ENCODE results near the gene PCDH15. TPM values are rescaled to one million over a fixed set of nuclear protein-coding genes. Genes with fewer than 3 reads are reported as not detected.

PCDH15 gene
- total RNA-seq, 1 donor from 2014 or later = not detected

DNA sequence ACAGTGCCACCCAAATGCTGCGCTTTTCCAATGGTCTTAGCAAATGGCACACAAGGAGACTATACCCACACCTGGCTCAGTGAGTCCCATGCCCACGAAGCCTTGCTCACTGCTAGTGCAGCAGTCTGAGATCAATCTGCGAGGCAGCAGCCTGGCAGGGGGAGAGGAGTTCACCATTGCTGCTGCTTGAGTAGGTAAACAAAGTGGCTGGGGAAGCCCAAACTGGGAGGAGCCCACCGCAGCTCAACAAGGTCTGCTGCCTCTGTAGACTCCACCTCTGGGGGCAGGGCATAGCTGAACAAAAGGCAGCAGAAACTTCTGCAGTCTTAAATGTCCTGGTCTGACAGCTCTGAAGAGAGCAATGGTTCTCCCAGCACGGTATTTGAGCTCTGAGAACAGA is 891.2 kb downstream of the PCDH15 start:
- FAIRE-seq = no peak
- Mint-ChIP-seq H3K27ac (ENCODE audit: unreplicated experiment) (no peak overlapping the region), H3K27me3 (ENCODE audit: low read depth, unreplicated experiment) (no peaks in the 10 kb centered on the region), H3K4me1 (ENCODE audit: low read depth, unreplicated experiment) (no peaks in the 10 kb centered on the region), H3K4me3 (ENCODE audit: unreplicated experiment) (no peak overlapping the region), H3K9me3 (ENCODE audit: unreplicated experiment) (peaks cover 16% of the 10 kb centered on the region), H3K36me3 (ENCODE audit: low read depth, unreplicated experiment) (peaks cover 2% of the 10 kb centered on the region)
- H2AFZ ChIP-seq (ENCODE audit: low read depth, low read length) = no peak overlapping the region
- H3K4me3 ChIP-seq (ENCODE audit: insufficient read depth, low read depth, low read length) = no peak overlapping the region
- H4K20me1 ChIP-seq (ENCODE audit: insufficient read depth, low read length) = no peaks in the 10 kb centered on the region
- no peaks in the 10 kb centered on the region for H3K4me1 ChIP-seq (ENCODE audit: insufficient read depth, low read length)
- no peak overlapping the region for H3K27ac ChIP-seq (ENCODE audit: low read depth, low read length)
- no peak for DNase-seq (ENCODE audit: low read depth)
- H3K4me2 ChIP-seq (ENCODE audit: low read length) = no peak overlapping the region
- no peaks in the 10 kb centered on the region for H3K36me3 ChIP-seq (ENCODE audit: insufficient read depth, low read length)
- H3K9me3 ChIP-seq (ENCODE audit: insufficient read depth, low read depth, low read length) = no peaks in the 10 kb centered on the region
- TF ChIP-seq EZH2 (IDR thresholded peaks at IDR 0.05; ENCODE audit: insufficient read depth, low read length) = no peak
- TF ChIP-seq, protein P1, sequence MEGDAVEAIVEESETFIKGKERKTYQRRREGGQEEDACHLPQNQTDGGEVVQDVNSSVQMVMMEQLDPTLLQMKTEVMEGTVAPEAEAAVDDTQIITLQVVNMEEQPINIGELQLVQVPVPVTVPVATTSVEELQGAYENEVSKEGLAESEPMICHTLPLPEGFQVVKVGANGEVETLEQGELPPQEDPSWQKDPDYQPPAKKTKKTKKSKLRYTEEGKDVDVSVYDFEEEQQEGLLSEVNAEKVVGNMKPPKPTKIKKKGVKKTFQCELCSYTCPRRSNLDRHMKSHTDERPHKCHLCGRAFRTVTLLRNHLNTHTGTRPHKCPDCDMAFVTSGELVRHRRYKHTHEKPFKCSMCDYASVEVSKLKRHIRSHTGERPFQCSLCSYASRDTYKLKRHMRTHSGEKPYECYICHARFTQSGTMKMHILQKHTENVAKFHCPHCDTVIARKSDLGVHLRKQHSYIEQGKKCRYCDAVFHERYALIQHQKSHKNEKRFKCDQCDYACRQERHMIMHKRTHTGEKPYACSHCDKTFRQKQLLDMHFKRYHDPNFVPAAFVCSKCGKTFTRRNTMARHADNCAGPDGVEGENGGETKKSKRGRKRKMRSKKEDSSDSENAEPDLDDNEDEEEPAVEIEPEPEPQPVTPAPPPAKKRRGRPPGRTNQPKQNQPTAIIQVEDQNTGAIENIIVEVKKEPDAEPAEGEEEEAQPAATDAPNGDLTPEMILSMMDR (IDR thresholded peaks at IDR 0.05; ENCODE audit: insufficient read depth, low read depth, low read length) = no peak
- no peaks in the 10 kb centered on the region for H3K27me3 ChIP-seq (ENCODE audit: insufficient read depth, low read length)
- H3K79me2 ChIP-seq (ENCODE audit: insufficient read depth, low read length) = no peaks in the 10 kb centered on the region
- H3K9ac ChIP-seq (ENCODE audit: low read length) = no peak overlapping the region

DNA sequence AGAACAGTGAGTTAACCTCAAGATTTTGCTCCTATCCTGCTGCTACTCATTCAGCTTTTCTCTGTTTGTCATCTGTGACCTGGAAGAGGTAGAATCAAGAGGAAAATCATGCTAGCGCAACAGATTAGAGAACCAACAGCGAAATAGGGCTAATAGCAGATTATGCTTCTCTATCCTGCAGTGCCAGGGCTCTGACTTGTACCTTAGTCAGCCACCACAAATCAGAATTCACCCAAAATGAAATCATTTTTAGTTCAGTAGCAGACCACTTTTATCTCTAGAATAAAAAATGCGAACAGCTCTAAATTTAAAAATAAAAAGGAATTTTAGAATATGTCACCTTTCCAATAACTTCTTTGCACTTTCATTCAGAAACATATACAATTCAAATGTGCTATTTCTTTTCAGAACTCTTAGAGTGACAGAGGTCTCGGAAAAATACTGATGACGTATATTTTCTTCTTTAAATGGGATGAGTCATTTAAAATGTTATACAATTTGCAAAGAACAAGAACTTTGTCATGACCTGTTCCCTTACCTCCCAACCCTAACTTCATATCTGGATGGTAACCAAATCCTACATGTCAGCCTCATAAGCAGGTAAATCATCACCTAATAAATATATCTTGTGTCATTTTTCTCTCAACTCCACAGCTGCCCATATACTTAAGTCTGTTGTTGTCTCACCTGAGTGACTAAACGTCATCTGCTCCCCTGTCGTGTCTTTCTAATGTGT is 896.4 kb downstream of the PCDH15 start:
- no peaks in the 10 kb centered on the region for H3K9me3 Mint-ChIP-seq (ENCODE audit: unreplicated experiment)
- no peaks in the 10 kb centered on the region for H3K27me3 ChIP-seq (ENCODE audit: insufficient read depth, low read length)
- H2AFZ ChIP-seq (ENCODE audit: low read depth, low read length) = no peak overlapping the region
- H3K27ac Mint-ChIP-seq (ENCODE audit: unreplicated experiment) = no peak overlapping the region
- TF ChIP-seq, protein P1 (IDR thresholded peaks at IDR 0.05; ENCODE audit: insufficient read depth, low read depth, low read length) = no peak
- TF ChIP-seq EZH2 (IDR thresholded peaks at IDR 0.05; ENCODE audit: insufficient read depth, low read length) = no peak
- no peaks in the 10 kb centered on the region for H3K9me3 ChIP-seq (ENCODE audit: insufficient read depth, low read depth, low read length)
- H3K4me1 ChIP-seq (ENCODE audit: insufficient read depth, low read length) = no peaks in the 10 kb centered on the region
- H3K4me2 ChIP-seq (ENCODE audit: low read length) = no peak overlapping the region
- no peaks in the 10 kb centered on the region for H3K27me3 Mint-ChIP-seq (ENCODE audit: low read depth, unreplicated experiment)
- no peaks in the 10 kb centered on the region for H3K36me3 ChIP-seq (ENCODE audit: insufficient read depth, low read length)
- H3K9ac ChIP-seq (ENCODE audit: low read length) = no peak overlapping the region
- H3K4me3 Mint-ChIP-seq (ENCODE audit: unreplicated experiment) = no peak overlapping the region
- no peaks in the 10 kb centered on the region for H3K79me2 ChIP-seq (ENCODE audit: insufficient read depth, low read length)
- H3K4me3 ChIP-seq (ENCODE audit: insufficient read depth, low read depth, low read length) = no peak overlapping the region
- DNase-seq (ENCODE audit: low read depth) = no peak
- H3K36me3 Mint-ChIP-seq (ENCODE audit: low read depth, unreplicated experiment) = no peaks in the 10 kb centered on the region
- FAIRE-seq = no peak
- H3K27ac ChIP-seq (ENCODE audit: low read depth, low read length) = no peak overlapping the region
- H3K4me1 Mint-ChIP-seq (ENCODE audit: low read depth, unreplicated experiment) = no peaks in the 10 kb centered on the region
- H4K20me1 ChIP-seq (ENCODE audit: insufficient read depth, low read length) = no peaks in the 10 kb centered on the region

DNA sequence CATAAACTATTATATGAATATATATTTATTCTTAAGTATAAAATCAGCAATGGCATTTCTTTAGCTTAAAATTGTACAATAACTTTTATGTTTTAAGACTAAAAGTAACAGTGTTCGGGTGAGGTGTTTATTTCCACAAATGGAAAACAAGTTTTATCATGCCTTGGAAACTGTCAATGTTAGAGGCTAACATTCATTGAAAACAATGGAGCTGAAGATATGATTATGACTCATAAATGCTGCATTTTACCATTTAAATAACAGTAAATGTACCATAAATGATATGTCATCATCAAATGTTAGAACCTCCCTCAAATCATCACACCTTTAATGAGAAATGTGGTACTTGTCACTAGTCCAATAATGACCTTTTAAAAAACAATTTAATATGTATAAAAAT is 897.3 kb downstream of the PCDH15 start:
- Histone ChIP-seq H3K4me1 (ENCODE audit: insufficient read depth, low read length) (no peaks in the 10 kb centered on the region), H3K9ac (ENCODE audit: low read length) (no peak overlapping the region), H4K20me1 (ENCODE audit: insufficient read depth, low read length) (no peaks in the 10 kb centered on the region), H3K36me3 (ENCODE audit: insufficient read depth, low read length) (no peaks in the 10 kb centered on the region), H3K4me2 (ENCODE audit: low read length) (no peak overlapping the region), H3K27ac (ENCODE audit: low read depth, low read length) (no peak overlapping the region), H3K27me3 (ENCODE audit: insufficient read depth, low read length) (no peaks in the 10 kb centered on the region), H2AFZ (ENCODE audit: low read depth, low read length) (no peak overlapping the region), H3K79me2 (ENCODE audit: insufficient read depth, low read length) (no peaks in the 10 kb centered on the region), H3K9me3 (ENCODE audit: insufficient read depth, low read depth, low read length) (no peaks in the 10 kb centered on the region), H3K4me3 (ENCODE audit: insufficient read depth, low read depth, low read length) (no peak overlapping the region)
- FAIRE-seq (no peak), DNase-seq (ENCODE audit: low read depth) (no peak)
- Mint-ChIP-seq H3K27ac (ENCODE audit: unreplicated experiment) (no peak overlapping the region), H3K4me1 (ENCODE audit: low read depth, unreplicated experiment) (no peaks in the 10 kb centered on the region), H3K27me3 (ENCODE audit: low read depth, unreplicated experiment) (no peaks in the 10 kb centered on the region), H3K36me3 (ENCODE audit: low read depth, unreplicated experiment) (no peaks in the 10 kb centered on the region), H3K4me3 (ENCODE audit: unreplicated experiment) (no peak overlapping the region), H3K9me3 (ENCODE audit: unreplicated experiment) (no peaks in the 10 kb centered on the region)
- no peak for TF ChIP-seq EZH2 (IDR thresholded peaks at IDR 0.05; ENCODE audit: insufficient read depth, low read length)
- TF ChIP-seq, protein P1 (IDR thresholded peaks at IDR 0.05; ENCODE audit: insufficient read depth, low read depth, low read length) = no peak
